ENCODE results near the gene LYZL4.

LYZL4 gene

DNA sequence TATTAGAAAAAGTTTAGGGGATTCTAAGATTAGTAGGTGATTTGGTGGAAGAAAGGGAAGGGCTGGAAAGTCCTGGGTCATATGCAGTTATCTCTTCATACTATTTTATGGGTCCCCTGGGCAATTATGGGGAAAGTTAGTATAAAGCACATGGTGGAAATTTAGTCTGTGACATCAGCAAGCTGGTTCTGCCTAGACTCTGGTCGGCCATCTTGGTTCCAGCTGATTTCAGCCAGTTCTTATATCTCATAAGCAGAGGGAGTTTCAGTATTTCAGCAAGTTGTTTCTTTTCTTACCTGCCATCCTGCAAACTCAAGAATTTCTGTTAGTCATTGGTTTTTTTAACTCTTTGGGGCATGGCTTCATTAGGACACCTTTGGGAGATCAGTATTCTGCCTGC lies 1.0 kb upstream of the LYZL4 start:
- no peak for TF ChIP-seq CTCF (IDR thresholded peaks at IDR 0.05; ENCODE audit: low read depth, low read length, missing control alignments)
- no peaks in the 10 kb centered on the region for H3K27me3 ChIP-seq (replicated peaks)
- H3K27ac ChIP-seq: no peak overlapping the region
- no peaks in the 10 kb centered on the region for H3K36me3 ChIP-seq (replicated peaks)
- DNase-seq: no peak
- H3K4me3 ChIP-seq (ENCODE audit: low read depth, low read length): no peak overlapping the region
- in situ Hi-C loops (cut with HindIII; ENCODE audit: low pct_ligation_motif_present, low sequenced_read_pairs): no loop called here

DNA sequence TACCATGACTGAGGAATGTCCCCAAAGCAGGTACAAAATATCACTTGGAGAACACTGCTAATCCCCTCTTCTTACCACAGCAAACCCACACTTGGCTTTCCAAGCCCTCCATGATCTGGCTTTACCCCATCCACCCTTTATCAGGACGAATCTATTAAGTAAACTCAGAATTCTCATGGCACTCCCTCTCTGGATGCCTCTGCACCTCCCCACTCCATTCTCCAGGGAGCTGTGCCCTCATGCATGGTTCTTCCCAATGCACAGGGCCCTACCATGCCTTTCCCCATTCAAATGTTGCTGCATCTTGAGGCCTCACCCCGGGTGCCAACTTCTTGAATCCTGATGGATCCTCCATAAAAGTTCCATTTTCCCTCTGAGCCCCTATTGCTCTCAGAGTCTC lies 2.3 kb downstream of the LYZL4 start:
- no peak for DNase-seq
- no peaks in the 10 kb centered on the region for H3K36me3 ChIP-seq (replicated peaks)
- H3K27me3 ChIP-seq (replicated peaks): no peaks in the 10 kb centered on the region
- no peak overlapping the region for H3K27ac ChIP-seq
- no peak overlapping the region for H3K4me3 ChIP-seq (ENCODE audit: low read depth, low read length)
- in situ Hi-C loops (cut with HindIII; ENCODE audit: low pct_ligation_motif_present, low sequenced_read_pairs): no loop called here
- TF ChIP-seq CTCF (IDR thresholded peaks at IDR 0.05; ENCODE audit: low read depth, low read length, missing control alignments): no peak

- Histone ChIP-seq H3K36me3 (replicated peaks) (no peaks in the 10 kb centered on the region), H3K27me3 (replicated peaks) (no peaks in the 10 kb centered on the region), H3K27ac (no peak overlapping the region), H3K4me3 (ENCODE audit: low read depth, low read length) (no peak overlapping the region)
- no peak for DNase-seq
- no peak for TF ChIP-seq CTCF (IDR thresholded peaks at IDR 0.05; ENCODE audit: low read depth, low read length, missing control alignments)
- in situ Hi-C loops (cut with HindIII; ENCODE audit: low pct_ligation_motif_present, low sequenced_read_pairs): no loop called here
Measured at GRCh38 chr3:42406727-42407450, 3.5 kb downstream of the LYZL4 start.

- in situ Hi-C loops (cut with HindIII; ENCODE audit: low pct_ligation_motif_present, low sequenced_read_pairs): no loop called here
- Histone ChIP-seq H3K27ac (no peak overlapping the region), H3K36me3 (replicated peaks) (no peaks in the 10 kb centered on the region), H3K4me3 (ENCODE audit: low read depth, low read length) (no peak overlapping the region), H3K27me3 (replicated peaks) (no peaks in the 10 kb centered on the region)
- no peak for DNase-seq
- TF ChIP-seq CTCF (IDR thresholded peaks at IDR 0.05; ENCODE audit: low read depth, low read length, missing control alignments): no peak
Measured at GRCh38 chr3:42405857-42406256, 4.6 kb downstream of the LYZL4 start.

DNA sequence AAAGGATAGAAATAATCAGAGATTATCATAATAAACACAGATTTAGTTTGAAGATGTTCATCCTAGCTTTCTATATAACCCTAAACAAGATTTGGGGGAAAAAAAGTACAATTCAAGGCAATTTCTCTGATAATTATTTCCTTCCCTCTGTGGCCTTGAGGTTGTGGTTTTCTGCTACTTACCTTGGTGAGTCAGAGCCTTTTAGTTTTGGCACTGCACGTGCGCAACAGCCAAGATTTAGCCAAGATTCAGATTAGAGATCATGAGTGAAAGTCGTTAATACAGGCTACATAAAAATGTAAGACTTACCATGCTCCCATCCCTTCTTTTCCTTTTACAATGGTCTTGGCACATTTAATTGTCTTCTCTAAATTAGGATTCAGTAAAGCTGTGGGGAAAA lies 6.7 kb downstream of the LYZL4 start:
- Histone ChIP-seq H3K27me3 (replicated peaks) (no peaks in the 10 kb centered on the region), H3K27ac (no peak overlapping the region), H3K4me3 (ENCODE audit: low read depth, low read length) (no peak overlapping the region), H3K36me3 (replicated peaks) (no peaks in the 10 kb centered on the region)
- no peak for DNase-seq
- in situ Hi-C loops (cut with HindIII; ENCODE audit: low pct_ligation_motif_present, low sequenced_read_pairs): no loop called here
- TF ChIP-seq CTCF (IDR thresholded peaks at IDR 0.05; ENCODE audit: low read depth, low read length, missing control alignments): no peak

All from brain microvascular endothelial cell (primary cell).